MM.1S (cell line): ENCODE data around the gene SOAT1.

Experiments used
- CTCF ChIP-seq: fragments of 300-600 bp; sonication (generic); IDR thresholded peaks from 2 replicates; pipeline ENCODE4 v1.5.1; 2016; ENCODE audit warnings: antibody characterized with exemption, low read length, mixed read lengths
- EZH2 ChIP-seq: fragments of 300-600 bp; sonication (generic); optimal IDR thresholded peaks from 2 replicates; pipeline ENCODE3; 2017; ENCODE audit warnings: low read depth, mild to moderate bottlenecking, antibody characterized with exemption, low read length, mixed read lengths
- EZH2phosphoT487 ChIP-seq: fragments of 300-600 bp; sonication (generic); IDR thresholded peaks from 2 replicates; pipeline ENCODE4 v1.6.1; 2018; ENCODE audit warnings: antibody characterized with exemption, low read length

- TF ChIP-seq CTCF: no peak
- TF ChIP-seq EZH2: no peak
- no peak for TF ChIP-seq EZH2phosphoT487
Observed at GRCh38 chr1:179296356-179297104, 2.9 kb downstream of the SOAT1 start.
